K562 (cell line): ENCODE results near the gene NOS2. TPM values are rescaled to one million over a fixed set of nuclear protein-coding genes. Genes with fewer than 3 reads are reported as not detected.

Source experiments
- ATAC-seq: fragments of 200-7000 bp; cut with Tn5 transposase; 3 replicates; pipeline ENCODE4 v1.9.1; 2020; ENCODE audit warnings: moderate library complexity
- BruUV-seq: library from RNA; stranded (reverse); fragments of 400-500 nt; replicated peaks from 2 replicates; lab custom pipeline; 2021; lab: Mats Ljungman, UMichigan
- CTCF ChIA-PET: fragments of 300-600 bp; formaldehyde crosslinking; extraction: SDS; loops from one replicate; lab custom pipeline; 2021; ENCODE audit warnings: low intra/inter-chr PET ratio; lab: Yijun Ruan, JAX
- POLR2A ChIA-PET: fragments of 300-600, 350-650 bp; sonication (Branson Sonifier 250); formaldehyde crosslinking; extraction: SDS; loops from one replicate; lab custom pipeline; 2021; ENCODE audit warnings: antibody characterized with exemption, inconsistent platforms; lab: Yijun Ruan, JAX
- DNase-seq, 4 experiments: peaks; one replicate each; pipeline versions ENCODE4 v3.0.0 to v3.0.0-alpha.2; 2011 to 2018; ENCODE audit warnings: low spot score in 3 of 4, mixed read lengths in 3 of 4; ENCODE audit errors: extremely low read depth in 1 of 4
- FAIRE-seq: peaks from 2 replicates; lab custom pipeline; 2011; peaks lifted over from hg19 to GRCh38; lab: Jason Lieb, UNC
- H2AFZ ChIP-seq: 2 replicates; pipeline ENCODE4 v1.6.0; 2011; ENCODE audit warnings: low read depth, low read length, control low read depth, inconsistent platforms
- H3K27ac ChIP-seq: fragments of 200-600 bp; 3 replicates; pipeline ENCODE4 v1.8.0; 2011; ENCODE audit warnings: low read depth, mild to moderate bottlenecking, control low read depth, inconsistent platforms, low read length, moderate library complexity, mixed read lengths; ENCODE audit errors: extremely low read depth
- H3K27me3 ChIP-seq, 2 experiments: fragments of 300-600 bp in 1 of 2; 2 replicates in 1 of 2; 3 replicates in 1 of 2; pipeline versions ENCODE4 v1.6.0 to v1.8.0; 2011; ENCODE audit warnings: inconsistent platforms in 2 of 2, low read length in 2 of 2, mild to moderate bottlenecking in 1 of 2, mixed read lengths in 1 of 2, moderate library complexity in 1 of 2; ENCODE audit not compliant: control insufficient read depth in 2 of 2, insufficient read depth in 2 of 2
- H3K36me3 ChIP-seq: fragments of 300-600 bp; 3 replicates; pipeline ENCODE4 v1.8.0; 2011; ENCODE audit warnings: mild to moderate bottlenecking, low read length, inconsistent platforms; ENCODE audit not compliant: control insufficient read depth, insufficient read depth
- H3K4me1 ChIP-seq, 2 experiments: fragments of 200-600 bp in 1 of 2; replicated peaks in 1 of 2; 2 replicates in 1 of 2; 3 replicates in 1 of 2; pipeline versions ENCODE4 v1.5.1 to v1.8.0; 2011; ENCODE audit warnings: inconsistent platforms in 2 of 2, low read length in 2 of 2, mild to moderate bottlenecking in 1 of 2, mixed read lengths in 1 of 2, moderate library complexity in 1 of 2; ENCODE audit not compliant: control insufficient read depth in 2 of 2, insufficient read depth in 2 of 2
- H3K4me2 ChIP-seq: 2 replicates; pipeline ENCODE4 v1.6.1; 2011; ENCODE audit warnings: low read length, control low read depth, inconsistent platforms, mixed read lengths; ENCODE audit not compliant: insufficient read depth
- H3K4me3 ChIP-seq: fragments of 200-600 bp; sonication (generic), shearing (Covaris generic); 2 replicates; pipeline ENCODE4 v1.5.1; 2016; ENCODE audit warnings: control low read depth, inconsistent platforms
- H3K79me2 ChIP-seq: fragments of 200-600 bp; 3 replicates; pipeline ENCODE4 v1.8.0; 2011; ENCODE audit warnings: low read length, inconsistent platforms; ENCODE audit not compliant: control insufficient read depth, insufficient read depth
- H3K9ac ChIP-seq, 2 experiments: 2 replicates each; pipeline versions ENCODE4 v1.6.0 to v1.6.1; 2011; ENCODE audit warnings: low read depth in 2 of 2, low read length in 2 of 2, control low read depth in 1 of 2, inconsistent platforms in 1 of 2, mild to moderate bottlenecking in 1 of 2, mixed read lengths in 1 of 2; ENCODE audit not compliant: insufficient read depth in 1 of 2
- H3K9me1 ChIP-seq: one replicate; pipeline ENCODE4 v1.6.0; 2011; ENCODE audit warnings: inconsistent platforms, mild to moderate bottlenecking, low read length, moderate library complexity; ENCODE audit not compliant: control insufficient read depth, insufficient read depth
- H3K9me3 ChIP-seq: replicated peaks from 2 replicates; pipeline ENCODE4 v1.5.1; 2011; ENCODE audit warnings: low read depth, low read length, inconsistent platforms; ENCODE audit not compliant: control insufficient read depth, insufficient read depth
- H4K20me1 ChIP-seq: replicated peaks from 2 replicates; pipeline ENCODE4 v1.6.1; 2011; ENCODE audit warnings: low read length, inconsistent platforms, mixed read lengths; ENCODE audit not compliant: control insufficient read depth, insufficient read depth
- BRCA1 ChIP-seq, 2 experiments: fragments of 450-650 bp in 1 of 2; sonication (generic) in 1 of 2; formaldehyde crosslinking in 1 of 2; IDR thresholded peaks; 2 replicates each; pipeline versions ENCODE4 v1.5.0 to v1.6.1; 2017 to 2020; ENCODE audit warnings: mild to moderate bottlenecking in 1 of 2, missing genetic modification reagents in 1 of 2
- ELF1 ChIP-seq: fragments of 200-800 bp; sonication (Bioruptor generic); IDR thresholded peaks from 2 replicates; pipeline ENCODE4 v1.6.1; 2016; ENCODE audit warnings: missing genetic modification characterization, missing compliant biosample characterization
- HOXB6 ChIP-seq: fragments of 250-450 bp; sonication (Bioruptor Pico); IDR thresholded peaks from 2 replicates; pipeline ENCODE4 v1.5.1; 2022; ENCODE audit warnings: mild to moderate bottlenecking, borderline replicate concordance
- MEF2D ChIP-seq: conservative IDR thresholded peaks from 2 replicates; pipeline ENCODE4 v1.6.1; 2016; ENCODE audit warnings: low read depth, missing genetic modification characterization, missing compliant biosample characterization
- MNT ChIP-seq, 2 experiments: fragments of 450-650 bp; conservative IDR thresholded peaks; 2 replicates each; pipeline ENCODE4 v1.6.1; 2017; ENCODE audit warnings: mild to moderate bottlenecking in 2 of 2, moderate library complexity in 2 of 2
- MYC ChIP-seq, 2 experiments: fragments of 250-450 bp in 1 of 2; sonication (Bioruptor Pico) in 1 of 2; IDR thresholded peaks; 2 replicates each; pipeline versions ENCODE4 v1.5.1 to v1.6.1; 2012 to 2021; ENCODE audit warnings: low read depth in 2 of 2, borderline replicate concordance in 1 of 2, improper control_type of control experiment in 1 of 2, low read length in 1 of 2, mild to moderate bottlenecking in 1 of 2, moderate library complexity in 1 of 2
- PHB2 ChIP-seq: fragments of 450-650 bp; IDR thresholded peaks from 2 replicates; pipeline ENCODE4 v1.6.1; 2017; ENCODE audit warnings: low read depth
- PHTF2 ChIP-seq: fragments of 250-450 bp; sonication (Bioruptor Pico); IDR thresholded peaks from 2 replicates; pipeline ENCODE4 v1.5.0; 2021; ENCODE audit warnings: mild to moderate bottlenecking
- SMAD1 ChIP-seq: fragments of 150-350 bp; IDR thresholded peaks from 2 replicates; pipeline ENCODE4 v1.6.1; 2014; ENCODE audit warnings: low read length, low read depth; ENCODE audit not compliant: partially characterized antibody
- STAG1 ChIP-seq: sonication (generic); formaldehyde crosslinking; IDR thresholded peaks from 2 replicates; pipeline ENCODE4 v1.5.0; 2020; ENCODE audit warnings: missing genetic modification reagents, borderline replicate concordance
- TSHZ1 ChIP-seq: fragments of 250-450 bp; sonication (Bioruptor Pico); IDR thresholded peaks from 2 replicates; pipeline ENCODE4 v1.4.0; 2020; ENCODE audit warnings: mild to moderate bottlenecking, moderate library complexity
- ZNF232 ChIP-seq: sonication (generic); formaldehyde crosslinking; IDR thresholded peaks from 2 replicates; pipeline ENCODE4 v1.8.0; 2022; ENCODE audit warnings: mild to moderate bottlenecking, missing genetic modification reagents
- WGBS: fragments of 100-300 bp; shearing (Covaris generic); methylation state at CpG from one replicate; pipeline ENCODE4 v1.1.6; 2016; ENCODE audit warnings: low coverage, mixed read lengths; ENCODE audit not compliant: insufficient coverage; ENCODE audit errors: missing lambda C conversion rate; 5-methylcytosine and 5-hydroxymethylcytosine counted together
- in situ Hi-C: fragments of 300-500 bp; cut with MboI; formaldehyde crosslinking; loops from 4 replicates; pipeline ENCODE4 v1.15.0; 2018; ENCODE audit warnings: inconsistent platforms, mixed read lengths
- intact Hi-C: fragments of 100-400 bp; cut with micrococcal nuclease; formaldehyde crosslinking; loops from 2 replicates; pipeline ENCODE4 v1.14.2; 2022
- polyA plus RNA-seq, 8 experiments: library from polyadenylated mRNA; depleted of rRNA in 4 of 8; stranded (reverse) in 5 of 8; unstranded in 3 of 8; fragments of >200 nt; fragmentation: Nextera tagmentation in 2 of 8; fragmentation: Illumina TruSeq in 1 of 8; extraction: Ambion mirVana in 2 of 8; extraction: Trizol in 1 of 8; gene quantifications; 2 replicates each; pipeline versions ENCODE4 v1.2.1 to v1.2.3, GENCODE V29; 2011 to 2014; ENCODE audit warnings: inconsistent platforms in 1 of 8, missing spikeins in 1 of 8
- total RNA-seq, 7 experiments: library from RNA; depleted of rRNA in 6 of 7; stranded (reverse); fragments of >200 nt in 6 of 7; fragmentation: Illumina TruSeq in 2 of 7; extraction: Trizol in 2 of 7; gene quantifications; 2 replicates each; pipeline versions ENCODE4 v1.2.1 to v1.2.3, GENCODE V29; 2011 to 2021; ENCODE audit warnings: low replicate concordance in 1 of 7
- TF ChIP-seq, protein P1 (sequence below), 3 experiments: fragments of 200-800 bp in 1 of 3; sonication (Bioruptor generic) in 1 of 3; sonication (generic) in 1 of 3; formaldehyde crosslinking in 1 of 3; IDR thresholded peaks; 2 replicates each; pipeline versions ENCODE4 v1.6.1 to v1.8.0; 2016 to 2022; ENCODE audit warnings: mild to moderate bottlenecking in 2 of 3, missing compliant biosample characterization in 2 of 3, missing genetic modification characterization in 2 of 3, missing genetic modification reagents in 1 of 3
- TF ChIP-seq, protein P2 (sequence below): fragments of 250-450 bp; sonication (Bioruptor Pico); IDR thresholded peaks from 2 replicates; pipeline ENCODE4 v1.4.0; 2020; ENCODE audit warnings: borderline replicate concordance

Gene NOS2
- total and polyA plus RNA-seq, 9 of the 15 experiments (the other 6 are each of a cell fraction or from before 2014, with no cell fraction given): not detected

GRCh38 chr17:27788919-27789318 is 11.4 kb downstream of the NOS2 start:
- no peak for DNase-seq
- H3K27ac ChIP-seq: no peak overlapping the region
- H3K4me3 ChIP-seq: no peak overlapping the region
- no peak for ATAC-seq
- H3K79me2 ChIP-seq: no peaks in the 10 kb centered on the region
- peaks cover 4 to 43% of the 10 kb centered on the region in 2 experiments; a peak in 4 of 5 replicates for H3K27me3 ChIP-seq
- H4K20me1 ChIP-seq: no peaks in the 10 kb centered on the region
- H3K36me3 ChIP-seq: no peaks in the 10 kb centered on the region
- H3K9me3 ChIP-seq: no peaks in the 10 kb centered on the region
- in situ Hi-C loops (no loop called here), intact Hi-C loops (no loop called here)
- WGBS: 0% methylated on average over 3 of the region's 3 CpGs
- no TSS peak for BruUV-seq
- H3K4me1 ChIP-seq: peaks cover 0 to 8% of the 10 kb centered on the region in 2 experiments; a peak in 2 of 5 replicates
- H3K9me1 ChIP-seq: no peaks in the 10 kb centered on the region
- POLR2A ChIA-PET: interaction anchor here (0.6 to 0.8 kb wide), 3 partner anchors 87 to 702 kb away, joined by 3 read pairs; no protein-coding TSS in a partner anchor
- H3K4me2 ChIP-seq: no peak overlapping the region
- no peak overlapping the region for H3K9ac ChIP-seq
- no peak overlapping the region for H2AFZ ChIP-seq
- FAIRE-seq: no peak
- CTCF ChIA-PET: no interaction called here
- TF ChIP-seq TSHZ1 (no peak), BRCA1 (IDR thresholded peaks at IDR 0.05) (no peak), BRCA1 (CRISPR knock-in tag; IDR thresholded peaks at IDR 0.05) (no peak), MNT (conservative IDR thresholded peaks at IDR 0.05) (no peak), HOXB6 (no peak), SMAD1 (no peak), MYC (IDR thresholded peaks at IDR 0.05; ENCODE audit: low read depth, low read length) (no peak), MYC (CRISPR knock-in tag; IDR thresholded peaks at IDR 0.05; ENCODE audit: borderline replicate concordance, low read depth) (no peak), PHB2 (no peak), STAG1 (CRISPR knock-in tag) (no peak), PHTF2 (no peak), MEF2D (tag) (no peak), ELF1 (tag) (no peak), ZNF232 (CRISPR knock-in tag) (no peak)
- TF ChIP-seq, protein P1, sequence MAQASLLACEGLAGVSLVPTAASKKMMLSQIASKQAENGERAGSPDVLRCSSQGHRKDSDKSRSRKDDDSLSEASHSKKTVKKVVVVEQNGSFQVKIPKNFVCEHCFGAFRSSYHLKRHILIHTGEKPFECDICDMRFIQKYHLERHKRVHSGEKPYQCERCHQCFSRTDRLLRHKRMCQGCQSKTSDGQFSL (CRISPR knock-in tag; IDR thresholded peaks at IDR 0.05): no peak
- TF ChIP-seq, protein P1 (tag; IDR thresholded peaks at IDR 0.05): no peak
- TF ChIP-seq, protein P2, sequence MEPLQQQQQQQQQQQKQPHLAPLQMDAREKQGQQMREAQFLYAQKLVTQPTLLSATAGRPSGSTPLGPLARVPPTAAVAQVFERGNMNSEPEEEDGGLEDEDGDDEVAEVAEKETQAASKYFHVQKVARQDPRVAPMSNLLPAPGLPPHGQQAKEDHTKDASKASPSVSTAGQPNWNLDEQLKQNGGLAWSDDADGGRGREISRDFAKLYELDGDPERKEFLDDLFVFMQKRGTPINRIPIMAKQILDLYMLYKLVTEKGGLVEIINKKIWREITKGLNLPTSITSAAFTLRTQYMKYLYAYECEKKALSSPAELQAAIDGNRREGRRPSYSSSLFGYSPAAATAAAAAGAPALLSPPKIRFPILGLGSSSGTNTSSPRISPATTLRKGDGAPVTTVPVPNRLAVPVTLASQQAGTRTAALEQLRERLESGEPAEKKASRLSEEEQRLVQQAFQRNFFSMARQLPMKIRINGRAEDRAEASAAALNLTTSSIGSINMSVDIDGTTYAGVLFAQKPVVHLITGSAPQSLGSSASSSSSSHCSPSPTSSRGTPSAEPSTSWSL (CRISPR knock-in tag): no peak
